Muscle of leg (tissue), 11 donors: Measurements from ENCODE around the gene PMEL. TPM values are rescaled to one million over a fixed set of nuclear protein-coding genes. Genes with fewer than 3 reads are reported as not detected.

ENCODE experiments used
- DNase-seq: peaks from one replicate; pipeline ENCODE4 v3.0.0; 2013
- H3K27ac ChIP-seq: one replicate; pipeline ENCODE4 v1.5.1; 2013; ENCODE audit warnings: mild to moderate bottlenecking, low read length, control low read depth
- H3K27me3 ChIP-seq: one replicate; pipeline ENCODE4 v1.6.1; 2013; ENCODE audit warnings: low read length; ENCODE audit not compliant: control insufficient read depth, insufficient read depth
- H3K36me3 ChIP-seq: one replicate; pipeline ENCODE4 v1.6.1; 2013; ENCODE audit warnings: low read length; ENCODE audit not compliant: control insufficient read depth, insufficient read depth
- H3K4me1 ChIP-seq: one replicate; pipeline ENCODE4 v1.6.1; 2013; ENCODE audit warnings: low read length; ENCODE audit not compliant: control insufficient read depth, insufficient read depth
- H3K4me3 ChIP-seq: one replicate; pipeline ENCODE4 v1.5.1; 2013; ENCODE audit warnings: low read length, control low read depth
- H3K9me3 ChIP-seq: replicated peaks from 2 replicates; pipeline ENCODE4 v1.6.1; 2013; ENCODE audit warnings: low read depth, low read length; ENCODE audit not compliant: control insufficient read depth
- WGBS: methylation state at CpG from one replicate; pipeline ENCODE4 v1.1.5; 2013; ENCODE audit warnings: missing lambda C conversion rate; ENCODE audit not compliant: insufficient coverage; 5-methylcytosine and 5-hydroxymethylcytosine counted together
- polyA plus RNA-seq, 8 donors: library from polyadenylated mRNA; unstranded; fragments of 120-200 nt; gene quantifications; one replicate each; pipeline versions ENCODE4 v1.2.1 to v1.2.3, GENCODE V29; 2013; ENCODE audit warnings: inconsistent platforms in 1 of 8, low replicate concordance in 1 of 8; ENCODE audit not compliant: insufficient read length in 8 of 8, insufficient read depth in 1 of 8
- total RNA-seq: library from RNA; stranded (reverse); fragments of 120-200 nt; gene quantifications from one replicate; pipeline ENCODE4 v1.2.4, GENCODE V29; 2013

PMEL gene
- total and polyA plus RNA-seq, 9 donors = 0.62 to 16.2 (median 1.2) TPM

DNA sequence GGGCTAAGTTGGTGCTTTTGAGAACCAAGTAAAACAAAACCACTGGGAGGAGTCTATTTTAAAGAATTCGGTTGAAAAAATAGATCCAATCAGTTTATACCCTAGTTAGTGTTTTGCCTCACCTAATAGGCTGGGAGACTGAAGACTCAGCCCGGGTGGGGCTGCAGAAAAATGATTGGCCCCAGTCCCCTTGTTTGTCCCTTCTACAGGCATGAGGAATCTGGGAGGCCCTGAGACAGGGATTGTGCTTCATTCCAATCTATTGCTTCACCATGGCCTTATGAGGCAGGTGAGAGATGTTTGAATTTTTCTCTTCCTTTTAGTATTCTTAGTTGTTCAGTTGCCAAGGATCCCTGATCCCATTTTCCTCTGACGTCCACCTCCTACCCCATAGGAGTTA, 6.2 kb upstream of the PMEL start:
- Histone ChIP-seq H3K27me3 (no peaks in the 10 kb centered on the region), H3K4me1 (peaks cover 21% of the 10 kb centered on the region), H3K36me3 (peaks cover 30% of the 10 kb centered on the region), H3K27ac (peak overlapping the region; percentile 98), H3K4me3 (no peak overlapping the region), H3K9me3 (no peaks in the 10 kb centered on the region)
- no peak for DNase-seq
- 60% methylated on average over 1 of the region's 3 CpGs for WGBS

DNA sequence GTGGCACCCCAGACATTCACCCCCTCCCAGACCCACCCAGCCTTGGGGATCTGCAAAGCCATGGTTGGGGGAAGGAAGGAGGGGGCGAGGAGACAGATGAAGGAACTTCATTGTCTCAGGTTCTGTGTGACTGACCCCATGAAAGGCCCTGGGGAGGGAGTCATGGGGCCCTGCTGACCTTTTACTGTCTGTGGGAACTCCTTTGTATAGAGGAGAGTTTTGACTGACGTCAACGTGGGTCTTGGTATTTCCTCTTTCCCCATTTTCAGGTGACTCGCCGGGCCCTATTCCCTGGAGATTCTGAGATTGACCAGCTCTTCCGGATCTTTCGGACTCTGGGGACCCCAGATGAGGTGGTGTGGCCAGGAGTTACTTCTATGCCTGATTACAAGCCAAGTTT, 4.9 kb upstream of the PMEL start:
- no peak overlapping the region for H3K27ac ChIP-seq
- DNase-seq = no peak
- no peaks in the 10 kb centered on the region for H3K27me3 ChIP-seq
- WGBS = 88% methylated on average over 3 of the region's 7 CpGs
- no peaks in the 10 kb centered on the region for H3K9me3 ChIP-seq
- peaks cover 20% of the 10 kb centered on the region for H3K36me3 ChIP-seq
- no peak overlapping the region for H3K4me3 ChIP-seq
- H3K4me1 ChIP-seq = peaks cover 29% of the 10 kb centered on the region

DNA sequence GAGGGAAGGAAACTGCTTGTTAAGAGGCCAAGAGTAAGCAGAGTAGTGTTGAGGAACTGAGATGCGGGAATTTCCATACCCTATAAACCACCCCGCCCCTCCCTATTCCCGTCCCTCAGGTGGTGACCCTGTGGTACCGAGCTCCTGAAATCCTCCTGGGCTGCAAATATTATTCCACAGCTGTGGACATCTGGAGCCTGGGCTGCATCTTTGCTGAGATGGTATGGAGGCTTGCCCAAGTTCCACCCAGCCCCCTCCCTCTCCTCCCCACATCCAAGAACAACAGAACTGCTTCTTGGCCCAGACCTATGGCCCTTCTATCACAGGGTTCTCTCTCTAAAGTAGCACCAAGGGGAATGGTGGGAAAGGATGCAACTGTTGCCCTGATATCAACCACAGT, 3.5 kb upstream of the PMEL start:
- DNase-seq = no peak
- peaks cover 20% of the 10 kb centered on the region for H3K36me3 ChIP-seq
- no CpG with 5 or more reads among the region's 4 CpGs for WGBS
- H3K4me3 ChIP-seq = no peak overlapping the region
- H3K4me1 ChIP-seq = peaks cover 24% of the 10 kb centered on the region
- no peaks in the 10 kb centered on the region for H3K27me3 ChIP-seq
- no peak overlapping the region for H3K27ac ChIP-seq
- no peaks in the 10 kb centered on the region for H3K9me3 ChIP-seq

DNA sequence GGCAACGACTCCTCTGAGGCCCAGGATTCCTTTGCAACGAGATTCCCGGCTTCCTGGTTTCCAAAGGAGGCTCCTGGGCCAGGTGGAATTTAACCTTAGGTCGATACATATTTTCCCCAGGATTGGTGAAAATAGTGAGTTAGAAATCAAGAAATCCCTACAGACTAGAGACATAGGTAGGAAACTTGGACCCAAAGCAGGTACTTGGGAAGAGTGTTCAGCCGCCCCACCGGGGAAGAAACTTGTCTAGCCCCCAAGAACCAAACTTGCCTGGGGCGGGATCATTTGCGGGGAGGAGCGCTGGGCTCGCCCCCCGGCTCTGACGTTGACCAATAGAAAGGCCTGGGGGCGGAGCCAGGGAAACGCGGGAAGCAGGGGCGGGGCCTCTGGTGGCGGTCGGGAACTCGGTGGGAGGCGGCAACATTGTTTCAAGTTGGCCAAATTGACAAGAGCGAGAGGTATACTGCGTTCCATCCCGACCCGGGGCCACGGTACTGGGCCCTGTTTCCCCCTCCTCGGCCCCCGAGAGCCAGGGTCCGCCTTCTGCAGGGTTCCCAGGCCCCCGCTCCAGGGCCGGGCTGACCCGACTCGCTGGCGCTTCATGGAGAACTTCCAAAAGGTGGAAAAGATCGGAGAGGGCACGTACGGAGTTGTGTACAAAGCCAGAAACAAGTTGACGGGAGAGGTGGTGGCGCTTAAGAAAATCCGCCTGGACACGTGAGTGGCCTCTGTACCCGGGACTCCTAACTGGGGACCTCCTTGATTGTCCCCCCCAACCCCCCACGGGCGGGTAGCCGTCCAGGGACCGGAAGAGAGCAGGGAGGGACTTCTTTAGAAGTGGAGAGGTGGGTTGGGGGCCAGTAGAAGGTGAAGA, 803 bp upstream of the PMEL start, which contains the start of gene CDK2:
Gene CDK2 (plus strand): TSS at position 423 of the 874 bp plus-strand sequence. CDS start 179 bp downstream, at position 602.
- H3K4me1 ChIP-seq = peaks cover 18% of the 10 kb centered on the region
- peak within 1 kb of the TSS; percentile 98 for H3K4me3 ChIP-seq
- DNase-seq = peak; percentile 95
- H3K36me3 ChIP-seq = peaks cover 19% of the 10 kb centered on the region
- no peaks in the 10 kb centered on the region for H3K9me3 ChIP-seq
- H3K27me3 ChIP-seq = no peaks in the 10 kb centered on the region
- WGBS = 0% methylated on average over 28 of the region's 45 CpGs
- peak within 1 kb of the TSS; percentile 92 for H3K27ac ChIP-seq

DNA sequence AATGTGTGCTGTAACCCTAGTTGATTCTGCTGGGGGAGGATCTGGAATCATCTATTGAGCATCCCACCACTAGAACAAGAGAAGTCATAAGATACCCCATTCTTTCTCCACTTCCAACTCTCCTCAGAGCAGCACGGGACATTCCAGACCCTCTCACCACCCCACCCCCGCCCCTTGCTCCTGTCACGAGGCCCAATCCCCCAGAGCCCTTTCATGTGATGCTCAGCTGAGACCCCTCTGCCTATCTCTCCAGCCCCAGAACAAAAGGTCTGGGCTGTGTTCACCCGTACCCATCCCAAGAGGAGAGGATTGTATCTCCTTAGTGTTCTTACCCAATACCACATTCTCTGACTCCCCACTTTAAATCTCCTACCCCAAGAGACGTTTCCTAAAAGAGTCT, 602 bp downstream of the PMEL start:
- Histone ChIP-seq H3K4me1 (peaks cover 18% of the 10 kb centered on the region), H3K27me3 (no peaks in the 10 kb centered on the region), H3K36me3 (peaks cover 7% of the 10 kb centered on the region), H3K27ac (no peak overlapping the region), H3K4me3 (no peak overlapping the region), H3K9me3 (no peaks in the 10 kb centered on the region)
- DNase-seq = no peak
- WGBS = 30% methylated on average over 5 of the region's 5 CpGs

DNA sequence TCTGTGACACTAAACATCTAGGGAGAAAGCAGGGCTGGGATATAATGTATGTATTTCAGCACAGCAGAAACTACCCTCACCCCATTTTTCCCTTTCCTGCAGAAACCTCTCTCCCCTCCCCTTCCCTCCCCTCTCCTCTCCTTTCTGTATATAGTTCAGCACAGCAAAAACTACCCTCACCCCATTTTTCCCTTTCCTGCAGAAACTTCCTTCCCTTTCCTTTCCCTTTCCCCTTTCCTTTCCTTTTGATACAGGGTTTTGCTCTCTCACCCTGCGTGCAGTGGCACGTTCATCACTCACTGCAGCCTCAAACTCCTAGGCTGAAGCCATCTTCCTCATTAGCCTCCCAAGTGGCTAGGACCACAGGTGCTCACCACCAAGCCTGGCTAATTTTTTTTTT, 2.1 kb downstream of the PMEL start:
- no peaks in the 10 kb centered on the region for H3K9me3 ChIP-seq
- no peak overlapping the region for H3K27ac ChIP-seq
- H3K27me3 ChIP-seq = no peaks in the 10 kb centered on the region
- 100% methylated on average over 1 of the region's 2 CpGs for WGBS
- no peak for DNase-seq
- no peak overlapping the region for H3K4me3 ChIP-seq
- H3K36me3 ChIP-seq = peaks cover 3% of the 10 kb centered on the region
- peaks cover 18% of the 10 kb centered on the region for H3K4me1 ChIP-seq

DNA sequence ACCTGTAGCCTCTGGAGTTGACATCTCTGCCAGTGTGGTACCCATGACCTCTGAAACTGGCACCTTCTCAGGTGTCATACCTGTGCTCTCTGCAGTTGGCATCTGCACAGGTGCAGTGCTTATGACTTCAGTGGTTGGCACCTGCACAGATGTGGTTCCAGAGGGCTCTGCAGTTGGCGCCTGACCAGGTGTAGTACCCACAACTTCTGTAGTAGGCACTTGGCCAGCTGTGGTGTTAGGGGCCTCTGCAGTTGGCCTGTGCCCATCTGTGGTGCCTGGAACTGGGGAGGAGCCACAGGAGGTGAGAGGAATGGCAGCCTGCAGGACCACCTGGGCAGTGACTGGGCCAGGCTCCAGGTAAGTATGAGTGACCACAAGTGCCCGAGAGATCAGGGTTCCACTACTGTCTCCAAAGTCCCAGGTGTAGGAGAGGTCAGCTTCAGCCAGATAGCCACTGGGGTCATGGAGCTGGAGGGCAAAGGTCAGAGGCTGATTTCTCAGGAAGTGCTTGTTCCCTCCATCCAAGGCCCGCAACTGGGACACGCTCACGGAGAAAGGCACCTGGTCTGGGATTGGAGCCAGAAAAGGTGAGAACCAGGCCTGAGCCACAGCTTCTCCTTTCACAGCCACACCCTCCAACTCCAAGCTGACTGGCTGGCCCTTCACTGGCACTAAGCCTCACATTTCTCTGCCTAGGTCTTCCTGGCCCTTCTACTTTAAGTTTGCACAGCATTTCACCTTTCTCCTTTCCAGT, 8.6 kb downstream of the PMEL start:
- DNase-seq = no peak
- Histone ChIP-seq H3K4me3 (no peak overlapping the region), H3K27me3 (peaks cover 3% of the 10 kb centered on the region), H3K4me1 (no peaks in the 10 kb centered on the region), H3K9me3 (no peaks in the 10 kb centered on the region), H3K27ac (no peak overlapping the region), H3K36me3 (peaks cover 10% of the 10 kb centered on the region)
- 81% methylated on average over 5 of the region's 5 CpGs for WGBS

DNA sequence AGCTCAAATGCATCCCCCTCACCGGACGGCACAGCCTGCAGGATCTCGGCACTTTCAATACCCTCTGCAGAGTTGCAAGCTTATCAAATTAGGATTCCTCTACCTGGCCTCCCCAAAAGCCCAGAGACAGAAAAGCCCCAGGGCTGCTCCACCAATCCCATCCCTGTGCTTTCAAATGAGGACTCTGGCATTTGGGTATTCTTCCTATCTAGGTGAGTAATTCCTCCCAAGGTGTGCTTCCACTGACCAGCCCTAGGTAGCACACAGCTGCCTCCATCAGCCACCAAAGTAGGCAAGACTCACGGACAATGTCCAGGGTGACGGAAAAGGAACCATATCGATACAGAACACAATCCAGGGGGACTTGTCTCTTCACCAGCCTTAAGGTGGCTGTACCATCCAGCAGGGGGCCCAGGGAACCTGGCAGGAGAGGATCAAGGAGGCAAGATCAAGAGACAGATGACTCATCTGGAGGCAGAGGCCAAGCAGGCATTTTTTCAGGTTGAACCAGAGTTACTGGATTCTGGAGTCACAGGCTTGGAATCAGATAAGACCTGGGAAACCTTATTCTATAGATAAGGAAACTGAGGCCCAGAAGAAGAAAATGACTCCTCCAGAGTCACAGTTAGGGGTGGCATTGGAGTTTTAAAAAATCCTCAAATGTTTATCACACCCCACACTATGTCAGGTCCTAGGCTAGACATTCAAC, 9.9 kb downstream of the PMEL start:
- Histone ChIP-seq H3K4me3 (no peak overlapping the region), H3K27me3 (peaks cover 3% of the 10 kb centered on the region), H3K27ac (no peak overlapping the region), H3K9me3 (no peaks in the 10 kb centered on the region), H3K36me3 (peaks cover 16% of the 10 kb centered on the region), H3K4me1 (no peaks in the 10 kb centered on the region)
- 94% methylated on average over 2 of the region's 6 CpGs for WGBS
- no peak for DNase-seq

DNA sequence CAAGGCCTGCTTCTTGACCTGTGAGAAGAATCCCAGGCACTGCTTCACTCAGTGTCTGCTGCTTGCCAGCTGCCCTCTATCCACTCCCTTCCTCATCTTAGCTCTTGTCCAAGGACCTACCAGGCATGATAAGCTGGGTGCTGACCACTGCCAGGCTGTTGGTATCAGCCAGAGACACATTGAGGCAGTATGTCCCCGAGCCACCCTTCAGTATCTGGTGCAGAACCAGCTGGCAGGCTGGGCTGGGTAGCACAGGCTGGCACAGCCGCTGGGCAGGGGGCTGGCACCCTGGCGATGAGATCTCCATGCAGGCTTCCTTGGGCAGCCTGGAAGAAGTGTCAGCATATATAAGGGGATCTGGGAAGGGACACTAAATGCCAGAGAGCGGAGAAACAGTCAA, 10.5 kb downstream of the PMEL start:
- Histone ChIP-seq H3K27me3 (peaks cover 3% of the 10 kb centered on the region), H3K9me3 (no peaks in the 10 kb centered on the region), H3K4me3 (no peak overlapping the region), H3K4me1 (no peaks in the 10 kb centered on the region), H3K27ac (no peak overlapping the region), H3K36me3 (peaks cover 16% of the 10 kb centered on the region)
- DNase-seq = no peak
- WGBS = 90% methylated on average over 3 of the region's 4 CpGs

DNA sequence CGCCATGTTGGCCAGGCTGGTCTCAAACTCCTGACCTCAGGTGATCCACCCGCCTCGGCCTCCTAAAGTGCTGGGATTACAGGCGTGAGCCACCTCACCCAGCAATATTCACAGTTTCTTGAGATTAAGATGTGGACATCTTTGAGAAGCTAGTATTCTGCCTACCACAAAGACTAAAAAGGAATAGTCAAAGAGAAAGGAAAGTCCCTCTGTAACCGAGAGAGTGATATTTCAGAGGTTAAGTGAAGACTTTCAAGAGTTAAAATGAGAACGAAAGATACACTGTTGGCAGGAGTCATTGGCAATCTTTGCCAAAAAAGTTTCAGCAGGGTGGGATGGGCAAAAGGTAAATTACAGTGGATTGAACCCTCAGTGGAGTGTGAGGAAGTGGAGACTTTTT, 19.3 kb downstream of the PMEL start:
- peaks cover 10% of the 10 kb centered on the region for H3K36me3 ChIP-seq
- no peak for DNase-seq
- WGBS = 64% methylated on average over 3 of the region's 6 CpGs
- H3K4me1 ChIP-seq = no peaks in the 10 kb centered on the region
- no peak overlapping the region for H3K4me3 ChIP-seq
- H3K27ac ChIP-seq = no peak overlapping the region
- H3K27me3 ChIP-seq = no peaks in the 10 kb centered on the region
- H3K9me3 ChIP-seq = no peaks in the 10 kb centered on the region
